Gastrocnemius medialis (tissue), 4 donors: ENCODE results near the gene MEIS3.

Source experiments
- CTCF ChIP-seq, 5 experiments: fragments of 450-650 bp in 3 of 5; fragments of 200-600 bp in 2 of 5; sonication (generic) in 2 of 5; IDR thresholded peaks in 4 of 5; conservative IDR thresholded peaks in 1 of 5; 1 replicate in 4 of 5; 2 replicates in 1 of 5; pipeline ENCODE4 v1.5.1; 2016 to 2019; ENCODE audit warnings: antibody characterized with exemption in 5 of 5, mild to moderate bottlenecking in 3 of 5, moderate library complexity in 3 of 5
- POLR2A ChIP-seq, 2 donors: fragments of 450-650 bp; IDR thresholded peaks; one replicate each; pipeline ENCODE4 v1.6.1; 2017; ENCODE audit warnings: antibody characterized with exemption in 2 of 2, mild to moderate bottlenecking in 2 of 2, moderate library complexity in 2 of 2

- TF ChIP-seq CTCF (IDR thresholded peaks at IDR 0.05 in 4 of 5, conservative IDR thresholded peaks at IDR 0.05 in 1 of 5), result no peak
- no peak for TF ChIP-seq POLR2A (IDR thresholded peaks at IDR 0.05)
These were observed 8.2 kb downstream of the MEIS3 start for GRCh38 chr19:47411101-47411500.
